Liver (tissue), 3 donors: ENCODE measurements around the gene ARHGAP19.

Experiments
- CTCF ChIP-seq: fragments of 150-350 bp; IDR thresholded peaks from 2 replicates; pipeline ENCODE4 v1.5.1; 2017; ENCODE audit warnings: improper control_type of control experiment, low read depth, low read length; ENCODE audit not compliant: missing input control
- HNF4A ChIP-seq, 2 donors: conservative IDR thresholded peaks; 2 replicates each; pipeline ENCODE4 v1.6.1; 2016; ENCODE audit warnings: antibody characterized with exemption in 2 of 2, mild to moderate bottlenecking in 2 of 2
- JUND ChIP-seq, 2 donors: IDR thresholded peaks; 2 replicates each; pipeline ENCODE4 v1.6.1; 2016; ENCODE audit warnings: antibody characterized with exemption in 2 of 2
- MAX ChIP-seq: IDR thresholded peaks from 2 replicates; pipeline ENCODE4 v1.6.1; 2016; ENCODE audit warnings: antibody characterized with exemption
- REST ChIP-seq: IDR thresholded peaks from 2 replicates; pipeline ENCODE4 v1.6.1; 2016; ENCODE audit warnings: antibody characterized with exemption, mild to moderate bottlenecking
- SP1 ChIP-seq: IDR thresholded peaks from 2 replicates; pipeline ENCODE4 v1.6.1; 2018; ENCODE audit warnings: antibody characterized with exemption, mild to moderate bottlenecking
- ZBTB33 ChIP-seq: IDR thresholded peaks from 2 replicates; pipeline ENCODE4 v1.6.1; 2016; ENCODE audit warnings: antibody characterized with exemption
- donor health status: healthy.
- donor health status: healthy.

- no peak for TF ChIP-seq CTCF
- no peak for TF ChIP-seq REST
- TF ChIP-seq MAX: no peak
- no peak for TF ChIP-seq ZBTB33
- no peak for TF ChIP-seq SP1
- no peak for TF ChIP-seq HNF4A (conservative IDR thresholded peaks at IDR 0.05)
- TF ChIP-seq JUND (IDR thresholded peaks at IDR 0.05): no peak
These were observed 18.7 kb downstream of the ARHGAP19 start for GRCh38 chr10:97273700-97274099.
